LNCaP clone FGC (cell line): Measurements from ENCODE around the gene SRCIN1.
"Not testable (repeated sequence)": the region's sequence is repeated elsewhere in the genome, so short reads cannot be mapped to it uniquely, and the experiment has no call there.

ENCODE experiments used
- DNase-seq: peaks from one replicate; pipeline ENCODE4 v3.0.0-alpha.2; 2011; ENCODE audit warnings: low read depth
- H3K4me3 ChIP-seq: 2 replicates; pipeline ENCODE4 v1.5.1; 2011; ENCODE audit warnings: mild to moderate bottlenecking, low read depth, low read length, control low read depth
- TF ChIP-seq, protein P1 (sequence below): IDR thresholded peaks from 2 replicates; pipeline ENCODE4 v1.5.1; 2012; ENCODE audit warnings: mild to moderate bottlenecking; ENCODE audit not compliant: control insufficient read depth, insufficient read depth; ENCODE audit errors: extremely low read depth

SRCIN1 gene

DNA sequence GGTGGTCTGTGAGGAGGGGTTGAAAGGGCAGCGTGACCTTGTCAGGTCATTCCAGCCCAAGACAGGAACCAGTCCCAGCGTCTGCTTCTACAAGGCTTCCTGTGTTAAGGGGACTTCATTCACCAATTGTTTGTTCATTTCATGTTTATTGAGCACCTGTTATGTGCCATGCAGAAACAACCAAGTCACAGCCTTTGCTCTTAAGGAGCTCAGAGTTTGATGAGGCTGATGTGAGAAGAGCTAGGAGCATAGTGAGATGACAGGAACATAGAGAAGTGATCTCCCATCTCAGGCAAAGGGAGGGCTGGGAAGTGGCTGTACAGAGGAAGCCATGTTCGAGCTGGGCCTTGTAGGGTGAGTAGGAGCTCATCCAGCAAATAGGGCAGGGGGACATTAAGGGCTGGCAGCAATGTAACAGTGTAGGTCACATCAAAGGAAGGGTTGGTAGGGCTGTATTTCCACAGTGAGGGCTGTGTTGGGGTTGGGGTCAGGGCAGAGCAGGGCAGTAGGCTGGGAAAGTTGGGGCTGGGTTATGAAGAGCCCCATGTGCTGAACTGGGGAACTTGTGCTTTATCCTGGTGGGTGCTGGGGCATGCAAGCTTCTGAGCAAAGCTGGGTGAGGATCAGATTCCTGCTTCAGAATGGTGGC, 97.7 kb downstream of the SRCIN1 start:
- no peak for DNase-seq
- no peak overlapping the region for H3K4me3 ChIP-seq
- TF ChIP-seq, protein P1, sequence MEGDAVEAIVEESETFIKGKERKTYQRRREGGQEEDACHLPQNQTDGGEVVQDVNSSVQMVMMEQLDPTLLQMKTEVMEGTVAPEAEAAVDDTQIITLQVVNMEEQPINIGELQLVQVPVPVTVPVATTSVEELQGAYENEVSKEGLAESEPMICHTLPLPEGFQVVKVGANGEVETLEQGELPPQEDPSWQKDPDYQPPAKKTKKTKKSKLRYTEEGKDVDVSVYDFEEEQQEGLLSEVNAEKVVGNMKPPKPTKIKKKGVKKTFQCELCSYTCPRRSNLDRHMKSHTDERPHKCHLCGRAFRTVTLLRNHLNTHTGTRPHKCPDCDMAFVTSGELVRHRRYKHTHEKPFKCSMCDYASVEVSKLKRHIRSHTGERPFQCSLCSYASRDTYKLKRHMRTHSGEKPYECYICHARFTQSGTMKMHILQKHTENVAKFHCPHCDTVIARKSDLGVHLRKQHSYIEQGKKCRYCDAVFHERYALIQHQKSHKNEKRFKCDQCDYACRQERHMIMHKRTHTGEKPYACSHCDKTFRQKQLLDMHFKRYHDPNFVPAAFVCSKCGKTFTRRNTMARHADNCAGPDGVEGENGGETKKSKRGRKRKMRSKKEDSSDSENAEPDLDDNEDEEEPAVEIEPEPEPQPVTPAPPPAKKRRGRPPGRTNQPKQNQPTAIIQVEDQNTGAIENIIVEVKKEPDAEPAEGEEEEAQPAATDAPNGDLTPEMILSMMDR: no peak

DNA sequence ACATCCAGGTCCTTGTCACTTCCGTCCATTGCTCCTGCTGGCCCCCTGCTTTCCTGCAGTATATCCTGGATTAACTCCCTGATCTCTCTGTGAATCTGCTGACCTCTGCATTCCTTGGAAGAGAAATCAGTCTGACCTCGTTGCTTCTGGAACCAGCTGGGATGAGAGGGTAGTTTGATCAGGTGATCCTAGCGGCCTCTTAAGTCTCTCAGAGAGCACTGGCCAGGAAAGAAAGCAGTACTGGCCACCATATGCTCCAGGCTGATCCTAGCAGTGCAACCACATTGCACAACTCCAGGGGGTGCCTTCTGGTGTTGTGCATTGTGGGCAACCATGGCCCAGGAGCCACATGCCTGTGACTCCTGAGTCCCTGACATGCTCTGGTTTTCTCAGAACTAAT, 98.3 kb downstream of the SRCIN1 start:
- TF ChIP-seq, protein P1: no peak
- DNase-seq: no peak
- H3K4me3 ChIP-seq: no peak overlapping the region

DNA sequence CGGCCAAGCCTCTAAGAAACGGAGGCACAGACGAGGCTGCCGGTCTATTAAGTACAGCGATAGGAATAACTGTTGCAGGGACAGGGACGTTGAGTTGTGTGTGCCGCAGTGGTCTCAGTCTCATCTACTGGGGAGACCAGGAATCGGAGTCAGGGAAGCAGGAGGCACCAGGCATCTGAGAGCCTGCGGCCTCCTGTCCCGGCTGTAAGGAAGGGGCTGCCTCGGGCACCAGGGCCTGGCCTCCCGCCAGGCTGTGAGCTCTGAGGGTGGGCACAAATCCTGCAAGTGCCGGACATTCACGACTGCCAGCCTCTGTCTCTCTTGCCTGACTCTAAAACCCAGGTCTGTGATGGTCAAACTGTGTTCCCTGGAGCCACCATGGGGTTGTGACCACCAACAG, 101.5 kb downstream of the SRCIN1 start:
- no peak for DNase-seq
- no peak overlapping the region for H3K4me3 ChIP-seq
- TF ChIP-seq, protein P1: no peak

DNA sequence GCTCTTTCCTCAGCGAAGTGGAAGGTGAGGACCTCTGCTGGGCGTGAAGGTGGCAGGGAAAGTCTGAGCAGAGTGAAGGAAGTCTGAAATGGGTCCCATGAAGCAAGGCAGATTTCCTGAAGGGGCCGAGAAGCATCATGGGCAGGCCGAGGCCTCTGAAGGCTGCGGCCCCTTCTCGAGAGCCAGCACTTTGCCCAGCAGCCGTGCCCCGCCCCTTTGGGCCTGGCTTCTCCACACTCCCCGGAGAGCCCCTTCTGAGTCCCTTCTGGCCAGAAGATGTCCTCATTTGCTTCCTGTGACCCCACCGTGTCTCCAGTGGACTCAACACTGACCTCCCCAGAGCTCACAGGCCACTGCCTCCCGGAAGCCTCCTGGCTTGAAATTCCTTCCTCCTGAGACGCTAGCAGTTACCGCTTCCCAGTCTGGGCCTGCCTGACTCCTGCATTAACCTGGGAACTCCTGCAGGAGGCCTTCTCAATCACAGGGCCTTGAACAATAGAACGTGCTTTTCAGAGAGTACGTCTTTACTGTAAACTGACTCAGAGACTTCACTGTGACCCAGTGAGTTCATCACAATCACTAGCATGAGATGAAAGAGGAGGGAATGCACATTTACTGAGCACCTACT, 102.4 kb downstream of the SRCIN1 start:
- DNase-seq, H3K4me3 ChIP-seq: not testable (repeated sequence)

DNA sequence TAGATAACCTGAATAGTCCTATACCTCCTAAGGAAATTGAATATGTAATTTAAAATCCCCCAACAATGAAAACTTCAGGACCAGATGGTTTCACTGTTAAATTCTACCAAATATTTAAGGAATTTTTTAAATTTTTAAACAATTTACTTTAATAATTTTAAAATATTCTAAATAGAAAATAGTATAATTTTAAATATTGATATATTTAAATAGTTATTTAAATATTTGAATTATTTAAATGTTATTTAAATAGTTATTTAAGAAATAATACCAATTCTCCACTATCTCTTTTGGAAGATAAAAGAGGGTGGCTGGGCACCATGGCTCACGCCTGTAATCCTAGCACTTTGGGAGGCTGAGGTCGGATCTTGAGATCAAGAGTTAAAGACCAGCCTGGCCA, 104.0 kb downstream of the SRCIN1 start:
- not testable (repeated sequence) for H3K4me3 ChIP-seq, DNase-seq

DNA sequence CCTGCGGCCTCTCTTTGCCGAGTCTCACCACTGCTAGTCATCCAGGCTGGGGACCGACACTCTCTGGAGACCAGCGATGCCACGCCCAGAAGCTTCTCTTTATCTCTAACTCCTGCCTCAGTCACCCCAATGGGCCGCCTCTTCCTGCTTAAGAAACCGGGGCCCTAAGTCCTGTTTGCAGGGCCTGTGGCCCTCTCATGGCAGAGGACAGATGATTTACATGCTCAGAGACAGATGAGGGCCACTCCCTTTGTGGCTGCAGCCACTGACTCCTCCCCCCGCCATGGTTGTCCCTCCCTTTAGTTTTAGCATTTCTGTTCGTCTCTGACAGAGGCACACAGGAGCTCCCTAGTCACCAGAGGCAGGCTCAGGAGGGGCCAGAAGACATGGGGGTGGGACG, 106.5 kb downstream of the SRCIN1 start:
- H3K4me3 ChIP-seq, DNase-seq: not testable (repeated sequence)

DNA sequence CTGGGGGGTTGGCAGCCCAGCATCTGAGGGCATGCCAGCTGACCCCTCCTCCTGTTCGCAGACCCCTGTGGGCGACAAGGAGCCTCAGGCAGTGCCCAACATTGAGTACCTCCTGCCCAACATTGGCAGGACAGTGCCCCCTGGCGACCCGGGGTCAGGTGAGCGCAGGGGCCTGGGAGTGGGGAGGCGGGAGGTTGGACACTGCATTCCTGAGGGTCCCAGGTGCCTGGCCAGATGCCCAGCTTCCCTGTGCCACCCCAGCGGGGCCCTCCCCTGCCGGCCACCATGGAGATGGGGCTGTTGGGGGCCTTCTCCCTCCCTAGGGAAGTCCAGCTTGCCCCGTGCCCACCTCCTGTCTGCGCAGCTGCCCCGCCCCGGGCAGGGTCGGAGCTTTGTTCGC, 107.4 kb downstream of the SRCIN1 start:
- TF ChIP-seq, protein P1: no peak
- no peak for DNase-seq
- H3K4me3 ChIP-seq: no peak overlapping the region

DNA sequence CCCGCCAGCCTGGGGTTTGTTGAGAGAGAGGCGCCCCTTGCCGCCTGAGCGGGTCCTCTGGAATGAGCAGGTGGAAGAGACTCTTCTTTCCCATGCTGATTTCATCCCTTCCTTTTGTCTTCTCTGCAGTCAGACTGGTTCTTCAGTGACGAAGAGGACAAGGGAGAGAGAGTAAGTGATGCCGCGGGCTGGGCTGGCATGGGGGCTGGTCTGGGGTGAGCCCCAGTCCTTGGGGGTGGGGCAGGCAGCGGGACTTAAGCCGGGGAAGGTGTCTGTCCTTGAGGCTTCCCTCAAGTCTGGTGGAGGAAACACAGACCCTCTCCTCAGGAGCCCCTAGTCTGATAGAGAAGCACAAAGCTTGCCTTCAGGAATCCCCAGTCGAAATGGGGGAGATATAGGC, 108.1 kb downstream of the SRCIN1 start:
- not testable (repeated sequence) for H3K4me3 ChIP-seq, DNase-seq

DNA sequence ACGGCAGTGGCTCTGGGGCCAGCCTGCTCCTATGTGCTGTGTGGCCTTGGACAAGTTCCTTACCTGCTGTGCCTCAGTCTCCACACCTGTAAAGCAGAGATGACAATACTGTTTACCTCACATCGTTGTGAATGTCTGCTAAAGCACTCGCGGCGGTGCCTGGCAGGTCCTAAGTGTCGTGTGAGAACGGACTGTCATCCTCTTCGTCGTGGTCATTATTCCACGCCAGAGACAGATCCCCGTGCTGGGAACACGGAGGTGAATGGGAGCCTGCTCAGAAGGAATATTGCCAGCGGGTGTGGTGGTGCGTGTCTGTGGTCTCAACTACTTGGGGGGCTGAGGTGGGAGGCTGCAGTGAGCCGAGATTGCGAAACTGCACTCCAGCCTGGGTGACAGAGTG, 111.6 kb downstream of the SRCIN1 start:
- not testable (repeated sequence) for DNase-seq, H3K4me3 ChIP-seq
